Stimulated activated memory B cell treated with anti-CD40 and anti-IgM and Interleukin-4, amounts not matched to agents 10 μg/mL and 1 μg/mL and 100 μg/mL, for 72 hours (primary cell): ENCODE measurements around the gene XPNPEP1.

Source experiments
- ATAC-seq: fragments of 150-1000 bp; cut with Tn5 transposase; 2 replicates; pipeline ENCODE4 v1.10.0; 2021
- H3K27ac Mint-ChIP-seq: one replicate; pipeline ENCODE4 v1.8.0; 2022; ENCODE audit warnings: mild to moderate bottlenecking, mixed read lengths
- H3K27me3 Mint-ChIP-seq: one replicate; pipeline ENCODE4 v1.8.0; 2022; ENCODE audit warnings: mixed read lengths
- H3K36me3 Mint-ChIP-seq: one replicate; pipeline ENCODE4 v1.8.0; 2022; ENCODE audit warnings: mixed read lengths
- H3K4me1 Mint-ChIP-seq: one replicate; pipeline ENCODE4 v1.8.0; 2022; ENCODE audit warnings: mixed read lengths
- H3K4me3 Mint-ChIP-seq: one replicate; pipeline ENCODE4 v1.8.0; 2022; ENCODE audit warnings: mild to moderate bottlenecking, moderate library complexity, mixed read lengths
- H3K9me3 Mint-ChIP-seq: one replicate; pipeline ENCODE4 v1.8.0; 2022; ENCODE audit warnings: mixed read lengths

Gene XPNPEP1

GRCh38 chr10:109880886-109881768, 42.2 kb downstream of the XPNPEP1 start:
- no peaks in the 10 kb centered on the region for H3K9me3 Mint-ChIP-seq
- no peak overlapping the region for H3K4me3 Mint-ChIP-seq
- peaks cover 61% of the 10 kb centered on the region for H3K36me3 Mint-ChIP-seq
- no peak for ATAC-seq
- H3K27me3 Mint-ChIP-seq, result no peaks in the 10 kb centered on the region
- no peak overlapping the region for H3K27ac Mint-ChIP-seq
- peaks cover 13% of the 10 kb centered on the region for H3K4me1 Mint-ChIP-seq

- Mint-ChIP-seq H3K27ac (no peak overlapping the region), H3K9me3 (no peaks in the 10 kb centered on the region), H3K4me1 (no peaks in the 10 kb centered on the region), H3K36me3 (peaks cover 65% of the 10 kb centered on the region), H3K4me3 (no peak overlapping the region), H3K27me3 (no peaks in the 10 kb centered on the region)
- ATAC-seq, result no peak
Observed at GRCh38 chr10:109877546-109877945, 45.8 kb downstream of the XPNPEP1 start.

GRCh38 chr10:109875828-109876821, 47.2 kb downstream of the XPNPEP1 start:
- no peak overlapping the region for H3K27ac Mint-ChIP-seq
- H3K36me3 Mint-ChIP-seq, result peaks cover 73% of the 10 kb centered on the region
- no peaks in the 10 kb centered on the region for H3K27me3 Mint-ChIP-seq
- H3K4me3 Mint-ChIP-seq, result no peak overlapping the region
- ATAC-seq, result no peak
- H3K4me1 Mint-ChIP-seq, result no peaks in the 10 kb centered on the region
- no peaks in the 10 kb centered on the region for H3K9me3 Mint-ChIP-seq

GRCh38 chr10:109875151-109875568, 48.2 kb downstream of the XPNPEP1 start:
- Mint-ChIP-seq H3K9me3 (no peaks in the 10 kb centered on the region), H3K27me3 (no peaks in the 10 kb centered on the region), H3K27ac (no peak overlapping the region), H3K4me3 (no peak overlapping the region), H3K4me1 (no peaks in the 10 kb centered on the region), H3K36me3 (peaks cover 71% of the 10 kb centered on the region)
- ATAC-seq, result no peak

- Mint-ChIP-seq H3K4me3 (no peak overlapping the region), H3K36me3 (peaks cover 82% of the 10 kb centered on the region), H3K4me1 (no peaks in the 10 kb centered on the region), H3K9me3 (no peaks in the 10 kb centered on the region), H3K27ac (no peak overlapping the region), H3K27me3 (no peaks in the 10 kb centered on the region)
- no peak for ATAC-seq
Observed at GRCh38 chr10:109871476-109871875, 51.8 kb downstream of the XPNPEP1 start.

- Mint-ChIP-seq H3K4me3 (no peak overlapping the region), H3K9me3 (peaks cover 16% of the 10 kb centered on the region), H3K27ac (no peak overlapping the region), H3K27me3 (no peaks in the 10 kb centered on the region), H3K4me1 (no peaks in the 10 kb centered on the region), H3K36me3 (peaks cover 95% of the 10 kb centered on the region)
- no peak for ATAC-seq
Observed at GRCh38 chr10:109866995-109867635, 56.2 kb downstream of the XPNPEP1 start.

GRCh38 chr10:109866168-109866994, 56.9 kb downstream of the XPNPEP1 start:
- H3K36me3 Mint-ChIP-seq, result peaks cover 95% of the 10 kb centered on the region
- peaks cover 16% of the 10 kb centered on the region for H3K9me3 Mint-ChIP-seq
- H3K27me3 Mint-ChIP-seq, result no peaks in the 10 kb centered on the region
- H3K4me1 Mint-ChIP-seq, result no peaks in the 10 kb centered on the region
- H3K4me3 Mint-ChIP-seq, result no peak overlapping the region
- ATAC-seq, result no peak
- no peak overlapping the region for H3K27ac Mint-ChIP-seq

- ATAC-seq, result no peak
- H3K4me1 Mint-ChIP-seq, result peaks cover 18% of the 10 kb centered on the region
- H3K4me3 Mint-ChIP-seq, result no peak overlapping the region
- H3K27ac Mint-ChIP-seq, result no peak overlapping the region
- peaks cover 20% of the 10 kb centered on the region for H3K9me3 Mint-ChIP-seq
- H3K27me3 Mint-ChIP-seq, result no peaks in the 10 kb centered on the region
- peaks cover 94% of the 10 kb centered on the region for H3K36me3 Mint-ChIP-seq
Observed at GRCh38 chr10:109863775-109864174, 59.5 kb downstream of the XPNPEP1 start.

- Mint-ChIP-seq H3K27ac (no peak overlapping the region), H3K4me3 (no peak overlapping the region), H3K9me3 (peaks cover 20% of the 10 kb centered on the region), H3K27me3 (no peaks in the 10 kb centered on the region), H3K4me1 (peaks cover 18% of the 10 kb centered on the region), H3K36me3 (peaks cover 83% of the 10 kb centered on the region)
- ATAC-seq, result no peak
Observed at GRCh38 chr10:109862738-109863137, 60.6 kb downstream of the XPNPEP1 start.

GRCh38 chr10:109862041-109862440, 61.3 kb downstream of the XPNPEP1 start:
- peaks cover 20% of the 10 kb centered on the region for H3K9me3 Mint-ChIP-seq
- H3K27ac Mint-ChIP-seq, result no peak overlapping the region
- peaks cover 18% of the 10 kb centered on the region for H3K4me1 Mint-ChIP-seq
- ATAC-seq, result no peak
- no peak overlapping the region for H3K4me3 Mint-ChIP-seq
- peaks cover 76% of the 10 kb centered on the region for H3K36me3 Mint-ChIP-seq
- no peaks in the 10 kb centered on the region for H3K27me3 Mint-ChIP-seq

GRCh38 chr10:109861081-109861480, 62.2 kb downstream of the XPNPEP1 start:
- no peak for ATAC-seq
- H3K27me3 Mint-ChIP-seq, result no peaks in the 10 kb centered on the region
- no peak overlapping the region for H3K4me3 Mint-ChIP-seq
- peaks cover 18% of the 10 kb centered on the region for H3K4me1 Mint-ChIP-seq
- H3K9me3 Mint-ChIP-seq, result peaks cover 20% of the 10 kb centered on the region
- H3K36me3 Mint-ChIP-seq, result peaks cover 69% of the 10 kb centered on the region
- no peak overlapping the region for H3K27ac Mint-ChIP-seq

GRCh38 chr10:109859221-109859620, 64.1 kb downstream of the XPNPEP1 start:
- H3K4me3 Mint-ChIP-seq, result no peak overlapping the region
- H3K27ac Mint-ChIP-seq, result no peak overlapping the region
- no peak for ATAC-seq
- H3K9me3 Mint-ChIP-seq, result peaks cover 17% of the 10 kb centered on the region
- H3K27me3 Mint-ChIP-seq, result no peaks in the 10 kb centered on the region
- peaks cover 18% of the 10 kb centered on the region for H3K4me1 Mint-ChIP-seq
- peaks cover 50% of the 10 kb centered on the region for H3K36me3 Mint-ChIP-seq

- peaks cover 12% of the 10 kb centered on the region for H3K27me3 Mint-ChIP-seq
- H3K4me3 Mint-ChIP-seq, result no peak overlapping the region
- H3K9me3 Mint-ChIP-seq, result peaks cover 3% of the 10 kb centered on the region
- H3K27ac Mint-ChIP-seq, result no peak overlapping the region
- peaks cover 28% of the 10 kb centered on the region for H3K4me1 Mint-ChIP-seq
- no peak for ATAC-seq
- H3K36me3 Mint-ChIP-seq, result peaks cover 18% of the 10 kb centered on the region
Observed at GRCh38 chr10:109855746-109856145, 67.6 kb downstream of the XPNPEP1 start.

- Mint-ChIP-seq H3K36me3 (peaks cover under 1% of the 10 kb centered on the region), H3K27ac (no peak overlapping the region), H3K4me1 (peaks cover 10% of the 10 kb centered on the region), H3K27me3 (peaks cover 12% of the 10 kb centered on the region), H3K4me3 (no peak overlapping the region), H3K9me3 (no peaks in the 10 kb centered on the region)
- no peak for ATAC-seq
Observed at GRCh38 chr10:109853921-109854320, 69.4 kb downstream of the XPNPEP1 start.
